ENCODE data around the gene LRRC3.

DNA sequence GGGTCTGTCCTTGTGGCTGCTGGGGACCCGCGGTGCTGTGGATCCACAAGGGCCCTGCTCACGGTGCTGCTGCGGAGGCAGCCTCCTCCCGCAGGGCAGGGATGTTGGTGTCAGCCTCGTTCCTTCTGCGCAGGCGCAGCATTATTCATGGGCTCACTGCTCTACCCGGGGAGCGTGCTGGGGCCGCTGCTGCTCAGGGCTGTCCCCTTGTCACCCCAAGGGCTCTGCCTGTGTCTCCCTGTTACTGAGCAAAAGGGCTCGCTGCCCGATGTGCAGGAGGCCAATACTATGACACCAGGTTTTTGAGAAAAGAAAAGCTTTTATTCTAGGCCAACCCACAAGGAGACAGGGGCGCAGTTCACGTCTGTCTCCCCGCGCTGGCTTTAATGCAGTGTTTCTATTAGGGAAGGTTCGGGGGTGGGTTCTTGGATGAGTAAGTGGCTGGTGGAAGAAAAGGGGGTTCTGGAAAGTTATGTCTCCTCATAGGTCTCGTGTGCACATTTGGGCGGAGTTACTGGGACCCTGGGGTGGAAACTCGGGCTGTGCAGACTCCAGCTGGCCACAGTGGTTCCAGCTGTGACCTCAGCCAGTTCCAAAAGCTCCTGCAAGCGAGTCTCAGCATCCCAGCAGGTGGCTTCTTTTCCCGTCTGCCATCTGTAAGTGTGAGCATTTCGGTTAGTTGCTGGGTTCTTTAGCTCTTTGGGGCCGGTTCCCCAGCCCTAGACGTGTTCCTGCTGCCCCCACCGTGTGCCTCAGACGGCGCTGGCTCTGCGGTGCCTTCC, 40.8 kb upstream of the LRRC3 start:
- TF ChIP-seq, protein P1, sequence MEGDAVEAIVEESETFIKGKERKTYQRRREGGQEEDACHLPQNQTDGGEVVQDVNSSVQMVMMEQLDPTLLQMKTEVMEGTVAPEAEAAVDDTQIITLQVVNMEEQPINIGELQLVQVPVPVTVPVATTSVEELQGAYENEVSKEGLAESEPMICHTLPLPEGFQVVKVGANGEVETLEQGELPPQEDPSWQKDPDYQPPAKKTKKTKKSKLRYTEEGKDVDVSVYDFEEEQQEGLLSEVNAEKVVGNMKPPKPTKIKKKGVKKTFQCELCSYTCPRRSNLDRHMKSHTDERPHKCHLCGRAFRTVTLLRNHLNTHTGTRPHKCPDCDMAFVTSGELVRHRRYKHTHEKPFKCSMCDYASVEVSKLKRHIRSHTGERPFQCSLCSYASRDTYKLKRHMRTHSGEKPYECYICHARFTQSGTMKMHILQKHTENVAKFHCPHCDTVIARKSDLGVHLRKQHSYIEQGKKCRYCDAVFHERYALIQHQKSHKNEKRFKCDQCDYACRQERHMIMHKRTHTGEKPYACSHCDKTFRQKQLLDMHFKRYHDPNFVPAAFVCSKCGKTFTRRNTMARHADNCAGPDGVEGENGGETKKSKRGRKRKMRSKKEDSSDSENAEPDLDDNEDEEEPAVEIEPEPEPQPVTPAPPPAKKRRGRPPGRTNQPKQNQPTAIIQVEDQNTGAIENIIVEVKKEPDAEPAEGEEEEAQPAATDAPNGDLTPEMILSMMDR (IDR thresholded peaks at IDR 0.05): no peak
- TF ChIP-seq EZH2 (IDR thresholded peaks at IDR 0.05) (no peak), EZH2phosphoT487 (IDR thresholded peaks at IDR 0.05) (no peak)

All from neural progenitor cell (in vitro differentiated cells).